Right lobe of liver (tissue), 6 donors: ENCODE data around the gene POLD4. TPM values are rescaled to one million over a fixed set of nuclear protein-coding genes. Genes with fewer than 3 reads are reported as not detected.

Experiments
- ATAC-seq, 4 donors: fragments of 200-7000 bp; cut with Tn5 transposase; one replicate each; pipeline ENCODE4 v1.9.1; 2020; ENCODE audit warnings: mild to moderate bottlenecking in 4 of 4, moderate library complexity in 4 of 4
- DNase-seq, 3 donors: peaks; one replicate each; pipeline ENCODE4 v3.0.0-alpha.2; 2020
- H3K27ac ChIP-seq, 3 donors: fragments of 200-600 bp; one replicate each; pipeline ENCODE4 v1.8.0; 2022
- H3K27me3 ChIP-seq, 2 donors: fragments of 200-600 bp; one replicate each; pipeline ENCODE4 v1.8.0; 2022
- H3K36me3 ChIP-seq, 4 donors: fragments of 200-600 bp; sonication (generic) in 1 of 4; one replicate each; pipeline versions ENCODE4 v1.5.1 to v1.8.0; 2017 to 2022; ENCODE audit warnings: control low read depth in 1 of 4
- H3K4me1 ChIP-seq, 4 donors: fragments of 200-600 bp; sonication (generic) in 1 of 4; one replicate each; pipeline versions ENCODE4 v1.5.1 to v1.8.0; 2017 to 2022; ENCODE audit warnings: control low read depth in 1 of 4
- H3K4me3 ChIP-seq, 3 donors: fragments of 200-600 bp; one replicate each; pipeline ENCODE4 v1.8.0; 2022
- H3K9me3 ChIP-seq, 4 donors: fragments of 200-600 bp; sonication (generic) in 1 of 4; one replicate each; pipeline versions ENCODE4 v1.5.1 to v1.8.0; 2017 to 2022; ENCODE audit warnings: control low read depth in 1 of 4
- POLR2A ChIP-seq: fragments of 450-650 bp; IDR thresholded peaks from one replicate; pipeline ENCODE4 v1.6.1; 2017; ENCODE audit warnings: antibody characterized with exemption, mild to moderate bottlenecking
- WGBS: methylation state at CpG from one replicate; pipeline ENCODE4 v1.1.6; 2018; ENCODE audit warnings: low coverage, low lambda C conversion rate; ENCODE audit not compliant: insufficient coverage; ENCODE audit errors: missing lambda C conversion rate; 5-methylcytosine and 5-hydroxymethylcytosine counted together
- intact Hi-C, 2 donors: fragments of 100-400 bp; cut with DNase I; formaldehyde crosslinking; loops; one replicate each; pipeline versions ENCODE4 v1.11.2 to v1.14.1; 2022
- total RNA-seq, 6 experiments: library from RNA; depleted of rRNA in 2 of 6; stranded (reverse); fragments of >200 nt in 2 of 6; fragmentation: NEBNext Ultra II Directional in 3 of 6; extraction: Animal tissue kit (Norgen Biotek cat#: 25700) in 3 of 6; gene quantifications; one replicate each; pipeline versions ENCODE4 v1.1.0 to v1.2.4, GENCODE V29; 2016 to 2023
- TF ChIP-seq, protein P1 (sequence below), 4 donors: fragments of 200-600 bp in 3 of 4; fragments of 450-650 bp in 1 of 4; IDR thresholded peaks; one replicate each; pipeline versions ENCODE4 v1.5.1 to v1.8.0; 2016 to 2022; ENCODE audit warnings: antibody characterized with exemption in 4 of 4, mild to moderate bottlenecking in 2 of 4
- donor health status: DM: no; HTN: yes; CAD: no.
- donor health status: DM: no; HTN: no; CAD: no.
- donor health status: DM: no; HTN: no; CAD: no.
- donor health status: DM: no; HTN: yes; CAD: no.
- donor health status: DM: no; HTN: yes; CAD: no.

Gene POLD4
- total RNA-seq, 6 experiments from 2014 or later, result 70.5 to 216 (median 97.9) TPM

- intact Hi-C loops, result loop anchor here in 1 of 2 donors (5.0 kb wide), 1 partner anchor 51 kb away; no protein-coding TSS in a partner anchor
- no peak overlapping the region for H3K4me3 ChIP-seq
Observed at GRCh38 chr11:67313125-67313890, 40.0 kb downstream of the POLD4 start.

GRCh38 chr11:67312187-67313021, 40.9 kb downstream of the POLD4 start:
- H3K9me3 ChIP-seq, result no peaks in the 10 kb centered on the region
- DNase-seq (peak in 1 of 3 donors; percentile 52), ATAC-seq (peak in 1 of 4 donors; percentile 7)
- WGBS, result 48% methylated on average over 12 of the region's 22 CpGs
- no peak overlapping the region for H3K27ac ChIP-seq
- H3K4me3 ChIP-seq, result no peak overlapping the region
- intact Hi-C loops, result loop anchor here in 1 of 2 donors (5.0 kb wide), 1 partner anchor 50 kb away; no protein-coding TSS in a partner anchor
- no peak for TF ChIP-seq POLR2A
- TF ChIP-seq, protein P1, sequence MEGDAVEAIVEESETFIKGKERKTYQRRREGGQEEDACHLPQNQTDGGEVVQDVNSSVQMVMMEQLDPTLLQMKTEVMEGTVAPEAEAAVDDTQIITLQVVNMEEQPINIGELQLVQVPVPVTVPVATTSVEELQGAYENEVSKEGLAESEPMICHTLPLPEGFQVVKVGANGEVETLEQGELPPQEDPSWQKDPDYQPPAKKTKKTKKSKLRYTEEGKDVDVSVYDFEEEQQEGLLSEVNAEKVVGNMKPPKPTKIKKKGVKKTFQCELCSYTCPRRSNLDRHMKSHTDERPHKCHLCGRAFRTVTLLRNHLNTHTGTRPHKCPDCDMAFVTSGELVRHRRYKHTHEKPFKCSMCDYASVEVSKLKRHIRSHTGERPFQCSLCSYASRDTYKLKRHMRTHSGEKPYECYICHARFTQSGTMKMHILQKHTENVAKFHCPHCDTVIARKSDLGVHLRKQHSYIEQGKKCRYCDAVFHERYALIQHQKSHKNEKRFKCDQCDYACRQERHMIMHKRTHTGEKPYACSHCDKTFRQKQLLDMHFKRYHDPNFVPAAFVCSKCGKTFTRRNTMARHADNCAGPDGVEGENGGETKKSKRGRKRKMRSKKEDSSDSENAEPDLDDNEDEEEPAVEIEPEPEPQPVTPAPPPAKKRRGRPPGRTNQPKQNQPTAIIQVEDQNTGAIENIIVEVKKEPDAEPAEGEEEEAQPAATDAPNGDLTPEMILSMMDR (IDR thresholded peaks at IDR 0.05), result no peak
- no peaks in the 10 kb centered on the region for H3K4me1 ChIP-seq
- peaks cover 0 to 19% (median 0%) of the 10 kb centered on the region in 4 donors for H3K36me3 ChIP-seq
- no peaks in the 10 kb centered on the region for H3K27me3 ChIP-seq

More at GRCh38 chr11:67313125-67313890, 40.0 kb downstream of the POLD4 start:
- peaks cover 0 to 17% (median 0%) of the 10 kb centered on the region in 4 donors for H3K36me3 ChIP-seq
- no peaks in the 10 kb centered on the region for H3K27me3 ChIP-seq
- H3K9me3 ChIP-seq, result no peaks in the 10 kb centered on the region
- no peak overlapping the region for H3K27ac ChIP-seq
- ATAC-seq (no peak), DNase-seq (no peak)
- 80% methylated on average over 9 of the region's 11 CpGs for WGBS
- H3K4me1 ChIP-seq, result peaks cover 0 to 2% (median 0%) of the 10 kb centered on the region in 4 donors
- TF ChIP-seq, protein P1 (IDR thresholded peaks at IDR 0.05), result no peak
- TF ChIP-seq POLR2A, result no peak

- H3K9me3 ChIP-seq, result no peaks in the 10 kb centered on the region
- H3K36me3 ChIP-seq, result peaks cover 0 to 19% (median 0%) of the 10 kb centered on the region in 4 donors
- 90% methylated on average over 4 of the region's 15 CpGs for WGBS
- H3K27me3 ChIP-seq, result no peaks in the 10 kb centered on the region
- no peak overlapping the region for H3K27ac ChIP-seq
- intact Hi-C loops, result loop anchor here in 1 of 2 donors (5.0 kb wide), 1 partner anchor 49 kb away; no protein-coding TSS in a partner anchor
- no peak overlapping the region for H3K4me3 ChIP-seq
- TF ChIP-seq POLR2A, result no peak
- TF ChIP-seq, protein P1 (IDR thresholded peaks at IDR 0.05), result no peak
- ATAC-seq (no peak), DNase-seq (peak in 1 of 3 donors; percentile 44)
- H3K4me1 ChIP-seq, result no peaks in the 10 kb centered on the region
Observed at GRCh38 chr11:67311556-67312082, 41.7 kb downstream of the POLD4 start.

DNA sequence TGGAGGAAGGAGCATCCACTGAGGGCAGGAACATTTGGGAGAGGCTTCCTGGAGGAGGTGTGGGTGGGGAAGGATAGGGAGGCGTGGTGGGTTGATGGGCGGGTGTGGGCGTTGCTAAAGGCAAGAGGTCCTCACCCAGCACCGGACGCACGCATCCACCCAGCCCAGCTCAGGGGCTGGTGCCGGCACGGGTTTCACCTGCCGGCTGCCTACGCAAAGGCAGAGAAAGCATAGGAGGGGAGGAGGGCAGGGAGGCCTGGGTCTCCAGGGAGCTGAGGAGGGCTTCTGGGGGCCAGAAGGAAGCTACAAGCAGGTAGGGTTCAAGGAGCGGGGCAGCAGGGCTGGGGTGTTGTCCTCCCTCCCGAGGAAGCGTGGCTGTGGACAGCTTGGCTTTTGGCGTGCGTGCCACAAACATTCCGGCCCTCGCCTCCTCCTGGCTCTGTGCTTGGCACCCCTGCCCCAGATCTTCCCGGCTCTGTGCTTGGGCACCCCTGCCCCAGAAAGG, 42.2 kb downstream of the POLD4 start:
- H3K9me3 ChIP-seq, result no peaks in the 10 kb centered on the region
- H3K36me3 ChIP-seq, result peaks cover 0 to 19% (median 0%) of the 10 kb centered on the region in 4 donors
- no peak overlapping the region for H3K27ac ChIP-seq
- WGBS, result 36% methylated on average over 2 of the region's 18 CpGs
- no peaks in the 10 kb centered on the region for H3K27me3 ChIP-seq
- no peak for ATAC-seq
- DNase-seq, result no peak
- intact Hi-C loops, result loop anchor here in 1 of 2 donors (5.0 kb wide), 1 partner anchor 49 kb away; no protein-coding TSS in a partner anchor
- no peak overlapping the region for H3K4me3 ChIP-seq
- H3K4me1 ChIP-seq, result no peaks in the 10 kb centered on the region
- no peak for TF ChIP-seq POLR2A
- TF ChIP-seq, protein P1 (IDR thresholded peaks at IDR 0.05), result no peak
